ENCODE data around the gene S100A2.
"Not testable (repeated sequence)": the region's sequence is repeated elsewhere in the genome, so short reads cannot be mapped to it uniquely, and the experiment has no call there.

The S100A2 gene

DNA sequence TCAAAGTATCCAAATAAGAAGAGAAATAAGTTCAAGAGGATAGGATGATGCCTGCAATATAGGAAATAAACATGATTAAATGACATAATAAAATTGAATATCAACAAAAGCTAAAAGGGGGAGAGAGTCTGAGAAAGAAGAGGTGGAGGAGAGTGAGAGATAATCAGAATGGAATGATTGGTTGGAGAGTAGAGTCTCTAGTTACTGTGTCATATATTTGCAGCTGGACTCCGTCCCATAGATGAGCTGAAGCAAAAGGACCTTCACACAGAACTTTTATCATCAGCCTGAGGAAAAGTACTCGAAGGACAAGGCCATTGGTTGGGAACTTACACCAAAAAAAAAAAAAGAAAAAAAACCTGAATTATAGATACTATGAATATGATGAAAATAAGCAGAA is 22.8 kb upstream of the S100A2 start:
- DNase-seq (ENCODE audit: low read depth in 2 of 2) = no peak

GRCh38 chr1:153588033-153588432 is 22.4 kb upstream of the S100A2 start:
- DNase-seq (ENCODE audit: low read depth in 2 of 2) = not testable (repeated sequence)

DNA sequence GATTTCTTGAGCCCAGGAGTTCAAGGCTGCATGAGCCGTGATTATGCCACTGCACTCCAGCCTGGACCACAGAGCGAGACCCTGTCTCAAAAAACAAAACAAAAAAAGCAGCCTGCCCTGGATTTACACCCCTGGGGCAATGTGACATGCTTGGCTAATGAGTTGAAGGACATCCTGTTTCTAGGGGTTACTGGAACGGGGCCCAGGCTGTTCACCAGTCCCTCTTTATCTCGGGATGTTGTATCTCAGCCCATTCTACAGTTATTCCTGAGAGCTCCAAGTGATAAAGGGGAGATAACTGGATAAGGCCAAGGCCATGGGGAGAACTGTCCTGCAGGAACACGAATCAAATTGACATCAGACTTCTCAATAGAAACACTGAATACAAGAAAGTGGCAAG is 21.7 kb upstream of the S100A2 start:
- no peak for DNase-seq (ENCODE audit: low read depth in 2 of 2)

DNA sequence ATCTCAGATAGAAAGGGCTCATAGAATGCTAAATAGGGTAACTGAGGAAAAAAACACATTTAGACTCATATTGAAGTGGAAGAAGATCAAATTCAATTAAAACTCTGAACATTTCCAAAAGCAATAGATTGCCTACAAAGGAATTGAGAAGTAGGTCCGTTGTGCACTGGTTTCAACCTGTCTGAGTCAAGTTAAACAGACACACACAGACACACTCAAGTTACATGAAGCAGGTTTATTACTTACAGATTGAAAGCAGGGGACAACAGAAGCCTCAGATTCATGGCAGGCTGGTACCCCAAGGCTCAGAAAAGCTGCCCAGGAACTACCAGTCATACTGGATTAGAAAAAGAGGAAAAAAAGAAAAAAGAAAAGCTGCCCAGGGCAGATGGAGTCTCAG is 20.7 kb upstream of the S100A2 start:
- DNase-seq (ENCODE audit: low read depth in 2 of 2) = no peak

DNA sequence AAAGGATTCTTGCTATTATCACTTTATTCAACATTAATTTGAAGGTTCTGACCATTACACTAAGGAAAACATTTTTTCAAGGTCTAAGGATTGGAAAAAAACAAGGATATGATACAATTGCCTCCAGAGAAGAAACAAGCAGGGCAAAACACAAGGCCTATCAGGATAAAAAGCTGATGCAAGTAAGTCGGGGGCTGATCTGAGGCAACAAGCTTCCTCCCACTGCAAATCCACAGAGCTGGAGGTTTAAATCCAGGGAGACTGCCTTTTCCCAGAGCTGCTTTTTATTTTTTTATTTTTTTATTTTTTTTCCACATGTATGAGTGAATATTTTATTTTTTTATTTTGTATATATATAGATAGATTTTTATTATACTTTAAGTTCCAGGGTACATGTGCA is 19.4 kb upstream of the S100A2 start:
- DNase-seq (ENCODE audit: low read depth in 2 of 2) = no peak

DNA sequence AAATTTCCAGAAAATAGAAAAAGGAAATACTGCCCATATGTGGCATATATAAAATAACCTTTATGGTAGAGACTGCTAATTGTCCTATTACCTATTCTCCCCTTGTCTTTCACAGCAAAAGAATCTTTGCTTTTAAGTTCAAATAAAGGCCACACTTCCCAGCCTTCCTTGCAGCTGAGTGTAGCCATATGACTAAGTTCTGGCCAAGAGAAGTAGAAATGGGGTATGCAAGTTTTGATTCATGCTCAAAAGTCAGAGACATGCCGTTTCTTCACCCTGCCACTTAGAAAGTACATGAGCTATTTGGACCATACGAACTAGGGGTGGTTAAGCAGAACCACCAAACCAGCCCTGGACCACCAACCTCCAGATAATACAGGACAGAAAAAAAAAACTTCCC is 18.3 kb upstream of the S100A2 start:
- no peak for DNase-seq (ENCODE audit: low read depth in 2 of 2)

- not testable (repeated sequence) for DNase-seq (ENCODE audit: low read depth in 2 of 2)
Observed at GRCh38 chr1:153583514-153583913, 17.9 kb upstream of the S100A2 start.

DNA sequence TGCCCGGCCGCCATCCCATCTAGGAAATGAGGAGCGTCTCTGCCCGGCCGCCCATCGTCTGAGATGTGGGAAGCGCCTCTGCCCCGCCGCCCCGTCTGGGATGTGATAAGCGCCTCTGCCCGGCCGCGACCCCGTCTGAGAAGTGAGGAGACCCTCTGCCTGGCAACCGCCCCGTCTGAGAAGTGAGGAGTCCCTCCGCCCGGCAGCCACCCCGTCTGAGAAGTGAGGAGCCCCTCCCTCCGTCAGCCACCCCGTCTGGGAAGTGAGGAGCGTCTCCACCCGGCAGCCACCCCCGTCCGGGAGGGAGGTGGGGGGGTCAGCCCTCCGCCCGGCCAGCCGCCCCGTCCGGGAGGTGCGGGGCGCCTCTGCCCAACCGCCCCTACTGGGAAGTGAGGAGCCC is 17.2 kb upstream of the S100A2 start:
- DNase-seq (ENCODE audit: low read depth in 2 of 2) = not testable (repeated sequence)

DNA sequence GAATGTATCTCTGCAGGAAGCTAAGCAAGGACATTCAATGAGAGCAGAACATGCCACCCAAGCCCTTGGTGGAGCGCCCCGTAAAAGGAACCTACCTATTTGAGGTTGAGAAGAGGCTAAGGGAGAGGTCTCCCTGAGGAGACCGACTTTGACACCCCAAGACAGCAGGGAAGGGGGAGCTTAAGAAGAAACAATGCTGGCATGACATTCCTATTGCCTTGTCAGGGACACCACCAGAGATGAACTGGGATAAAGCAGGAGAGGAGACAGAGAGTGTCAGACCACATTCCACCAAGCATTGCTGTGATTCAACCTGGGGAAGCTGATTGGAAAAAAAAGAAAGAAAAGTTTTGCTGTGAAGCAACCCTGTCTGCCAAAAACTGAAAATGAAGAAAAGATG is 13.3 kb upstream of the S100A2 start:
- no peak for DNase-seq (ENCODE audit: low read depth in 2 of 2)

GRCh38 chr1:153578490-153578889 is 12.8 kb upstream of the S100A2 start:
- no peak for DNase-seq (ENCODE audit: low read depth in 2 of 2)

DNA sequence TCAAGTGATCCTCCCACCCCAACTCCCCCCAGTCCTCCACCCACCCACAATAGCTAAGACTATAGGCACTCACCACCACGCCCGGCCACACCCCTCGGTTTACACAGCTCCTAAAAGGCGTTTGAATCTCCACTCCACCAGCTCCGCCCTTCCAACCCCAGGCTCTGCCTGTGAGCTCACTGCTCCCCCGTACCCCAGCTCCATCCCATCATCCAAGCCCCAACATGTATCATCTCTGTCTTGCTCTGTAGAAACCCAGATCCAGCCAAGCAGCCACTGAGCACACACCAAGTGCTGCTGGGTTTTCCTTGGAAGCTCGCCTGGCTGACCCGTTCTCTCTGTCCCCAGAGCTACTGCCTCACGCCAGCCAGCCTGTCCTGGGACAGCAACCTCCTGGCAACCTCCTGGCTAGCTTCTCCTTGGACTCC is 12.0 kb upstream of the S100A2 start:
- no peak for DNase-seq (ENCODE audit: low read depth in 2 of 2)

DNA sequence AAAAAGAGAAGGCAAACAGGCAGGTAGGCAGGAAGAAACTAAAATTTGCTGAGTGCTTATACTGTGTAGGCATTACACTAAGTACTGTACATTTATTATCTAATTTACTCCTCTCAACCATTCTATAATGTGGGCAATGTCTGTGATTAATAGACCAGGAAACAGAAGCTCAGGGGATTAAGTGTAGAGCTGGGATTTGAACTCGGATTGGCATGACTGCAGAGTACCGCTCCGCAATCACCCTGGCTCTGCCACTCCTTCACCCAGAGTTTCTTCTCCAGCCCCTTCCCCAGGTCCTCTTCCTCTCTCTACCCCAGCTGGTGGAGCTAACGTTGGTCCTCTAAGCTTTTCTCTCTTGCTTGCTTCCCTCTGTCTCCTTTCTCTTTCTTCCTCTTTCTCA is 11.5 kb upstream of the S100A2 start:
- no peak for DNase-seq (ENCODE audit: low read depth in 2 of 2)

DNA sequence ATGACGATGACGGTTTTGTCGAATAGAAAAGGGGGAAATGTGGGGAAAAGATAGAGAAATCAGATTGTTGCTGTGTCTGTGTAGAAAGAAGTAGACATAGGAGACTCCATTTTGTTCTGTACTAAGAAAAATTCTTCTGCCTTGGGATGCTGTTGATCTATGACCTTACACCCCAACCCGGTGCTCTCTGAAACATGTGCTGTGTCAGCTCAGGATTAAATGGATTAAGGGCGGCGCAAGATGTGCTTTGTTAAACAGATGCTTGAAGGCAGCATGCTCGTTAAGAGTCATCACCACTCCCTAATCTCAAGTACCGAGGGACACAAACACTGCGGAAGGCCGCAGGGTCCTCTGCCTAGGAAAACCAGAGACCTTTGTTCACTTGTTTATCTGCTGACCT is 9.9 kb upstream of the S100A2 start:
- not testable (repeated sequence) for DNase-seq (ENCODE audit: low read depth in 2 of 2)

DNA sequence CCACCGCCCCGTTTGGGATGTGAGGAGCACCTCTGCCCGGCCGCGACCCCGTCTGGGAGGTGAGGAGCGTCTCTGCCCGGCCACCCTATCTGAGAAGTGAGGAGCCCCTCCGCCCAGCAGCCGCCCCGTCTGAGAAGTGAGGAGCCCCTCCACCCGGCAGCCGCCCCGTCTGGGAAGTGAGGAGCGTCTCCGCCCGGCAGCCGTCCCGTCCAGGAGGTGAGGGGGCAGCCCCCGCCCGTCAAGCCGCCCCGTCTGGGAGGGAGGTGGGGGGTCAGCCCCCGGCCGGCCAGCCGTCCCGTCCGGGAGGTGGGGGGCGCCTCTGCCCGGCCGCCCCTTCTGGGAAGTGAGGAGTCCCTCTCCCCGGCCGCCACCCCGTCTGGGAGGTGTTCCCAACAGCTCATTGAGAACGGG is 9.4 kb upstream of the S100A2 start:
- DNase-seq (ENCODE audit: low read depth in 2 of 2) = not testable (repeated sequence)

DNA sequence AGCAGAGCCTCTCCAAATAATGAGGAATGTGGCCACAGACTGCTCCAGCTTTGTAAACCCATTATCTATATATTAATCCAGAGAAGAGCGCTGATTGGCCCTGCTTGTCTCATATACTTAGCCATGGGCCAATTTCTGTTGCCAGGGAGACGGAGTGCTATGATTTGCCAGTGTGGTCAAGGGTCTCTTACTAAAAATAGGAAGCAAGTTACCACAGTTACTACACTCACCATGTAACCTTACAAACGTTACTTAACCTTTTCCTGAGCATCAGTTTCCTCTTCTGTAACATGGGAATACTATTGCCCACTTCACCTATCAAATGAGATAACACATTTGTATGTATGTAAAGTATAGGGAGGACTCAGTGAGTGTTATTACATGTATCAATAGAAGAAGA is 7.7 kb upstream of the S100A2 start:
- DNase-seq (ENCODE audit: low read depth in 2 of 2) = no peak

- DNase-seq (ENCODE audit: low read depth in 2 of 2) = no peak
Observed at GRCh38 chr1:153572569-153573015, 6.9 kb upstream of the S100A2 start.

- no peak for DNase-seq (ENCODE audit: low read depth in 2 of 2)
Observed at GRCh38 chr1:153571706-153572105, 6.1 kb upstream of the S100A2 start.

DNA sequence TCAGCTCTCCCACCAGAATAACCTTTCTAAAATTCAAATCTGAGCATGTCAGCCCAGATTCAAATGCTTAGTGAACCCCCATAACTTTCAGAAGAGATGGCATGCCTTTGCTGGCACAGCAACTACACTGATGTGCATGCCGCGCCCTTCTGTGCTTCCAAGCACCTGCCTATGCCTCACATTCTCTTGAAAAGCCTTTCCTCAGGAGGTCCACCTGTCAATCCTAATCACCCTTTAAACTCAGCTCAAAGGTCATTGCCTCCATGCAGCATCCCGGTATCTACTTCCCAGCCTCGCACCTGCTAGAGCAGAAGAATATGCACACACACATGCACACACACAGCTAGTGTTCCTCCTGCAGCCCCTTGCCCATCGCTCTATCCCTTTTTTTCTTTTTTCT is 5.2 kb upstream of the S100A2 start:
- DNase-seq (ENCODE audit: low read depth in 2 of 2) = no peak

GRCh38 chr1:153569465-153569864 is 3.8 kb upstream of the S100A2 start:
- DNase-seq (ENCODE audit: low read depth in 2 of 2) = no peak

DNA sequence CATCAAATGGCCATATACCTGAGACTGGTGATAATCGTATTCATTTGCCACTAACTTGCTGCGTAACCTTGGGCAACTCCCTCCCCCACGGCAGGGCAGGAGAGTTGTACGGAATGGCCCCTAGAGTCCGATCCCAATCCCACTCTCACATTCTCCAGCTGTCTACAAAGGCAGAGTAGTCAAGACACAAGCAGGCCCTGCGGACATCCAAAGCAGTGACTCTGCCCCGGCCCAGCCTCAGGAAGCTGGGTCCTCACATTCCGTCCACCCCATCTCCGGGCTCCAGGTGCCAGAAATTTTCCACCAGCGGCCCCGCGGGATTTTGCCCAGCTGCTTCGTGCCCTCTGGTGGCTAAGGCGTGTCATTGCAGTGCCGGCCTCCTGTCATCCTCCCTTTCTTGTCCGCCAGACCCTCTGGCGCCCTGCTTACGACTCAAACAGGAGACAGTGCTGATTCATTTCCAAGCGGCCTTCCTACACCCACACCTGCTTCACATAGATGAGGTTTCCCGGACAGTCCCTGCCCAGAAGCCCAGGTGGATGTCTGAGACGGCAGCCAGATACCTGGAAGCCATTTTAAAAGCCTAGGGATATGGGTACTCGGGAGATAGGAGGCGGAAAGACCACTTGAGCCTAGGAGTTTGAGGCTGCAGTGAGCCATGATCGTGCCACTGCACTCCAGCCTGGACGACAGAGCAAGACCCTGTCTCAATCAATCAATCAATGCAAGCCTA is 2.9 kb upstream of the S100A2 start:
- peak; percentile 64 to 65 for DNase-seq (ENCODE audit: low read depth in 2 of 2)

GRCh38 chr1:153567621-153568366 is 2.1 kb upstream of the S100A2 start:
- DNase-seq (ENCODE audit: low read depth in 2 of 2) = peak in 1 of 2 donors; percentile 26

- peak; percentile 88 to 90 for DNase-seq (ENCODE audit: low read depth in 2 of 2)
Observed at GRCh38 chr1:153566414-153567371, 1.0 kb upstream of the S100A2 start.
